ENCODE data around the gene ITPR2.
"Not testable (repeated sequence)": the region's sequence is repeated elsewhere in the genome, so short reads cannot be mapped to it uniquely, and the experiment has no call there.

The ITPR2 gene

DNA sequence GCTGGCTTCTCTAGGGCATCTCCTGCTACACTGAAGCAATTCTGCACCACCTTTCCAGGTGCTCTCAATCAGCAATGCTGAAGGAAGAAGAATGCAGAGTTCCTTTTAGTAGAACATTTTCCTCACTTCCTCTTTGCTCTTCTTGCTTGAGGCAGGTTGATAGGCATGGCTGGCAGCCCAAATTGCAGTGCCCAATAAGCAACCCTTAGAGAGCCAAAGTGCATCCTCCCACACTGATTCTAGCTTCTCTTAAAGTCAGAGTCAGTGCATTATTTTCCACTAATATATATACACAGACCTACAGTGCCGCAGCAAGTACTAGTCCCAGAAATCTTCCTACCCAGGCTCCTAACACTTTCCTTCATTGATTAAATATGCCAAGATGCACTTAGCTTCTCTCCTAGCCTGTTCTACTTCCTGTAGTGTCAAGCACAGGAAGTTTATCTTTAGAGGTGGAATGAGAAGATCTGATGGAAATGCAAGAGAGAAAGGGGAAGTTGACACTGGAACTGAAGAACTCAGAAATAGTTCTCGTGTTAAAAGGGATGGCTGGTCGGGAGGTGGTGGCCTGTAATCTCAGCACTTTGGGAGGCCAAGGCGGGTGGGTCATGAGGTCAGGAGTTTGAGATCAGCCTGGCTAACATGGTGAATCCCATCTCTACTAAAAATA is 504.9 kb downstream of the ITPR2 start:
- DNase-seq = peak; percentile 42 to 71

DNA sequence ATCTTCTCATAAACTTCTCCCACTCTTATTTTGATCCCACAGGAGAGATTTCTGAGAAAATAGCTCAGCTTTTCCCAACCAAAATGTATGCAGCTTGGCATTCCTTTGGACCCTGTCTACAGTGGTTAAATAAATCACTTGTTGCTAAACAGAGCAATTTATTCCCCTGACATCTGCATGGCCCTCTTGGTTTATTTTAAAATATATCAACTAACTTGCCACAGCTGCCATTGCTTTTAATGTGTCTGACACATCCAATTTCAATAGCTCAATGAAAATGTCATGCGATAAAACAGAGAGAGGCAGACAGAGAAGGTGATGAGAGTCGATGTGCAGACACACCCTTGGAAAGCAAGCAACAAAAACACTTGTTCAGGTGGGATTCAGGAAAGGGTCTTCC is 509.3 kb downstream of the ITPR2 start:
- DNase-seq = no peak

DNA sequence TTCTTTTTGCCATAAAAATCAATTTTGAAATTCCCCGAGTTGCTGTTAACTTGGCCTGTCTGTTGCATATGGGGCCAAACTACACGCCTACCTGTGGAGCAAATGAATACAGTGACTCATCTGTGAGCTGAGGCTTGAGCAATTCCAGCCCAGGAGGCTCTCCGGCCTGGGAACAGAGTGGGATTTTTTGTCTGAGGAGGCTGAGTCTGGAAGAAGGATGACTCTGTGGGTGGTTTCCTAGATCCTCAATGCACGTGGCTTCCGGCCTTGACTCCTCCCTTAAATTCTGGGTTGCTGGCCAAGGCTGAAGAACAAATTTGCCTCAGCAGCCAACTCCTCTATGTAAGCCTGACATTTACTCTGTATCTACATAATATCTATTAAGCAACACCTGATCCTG is 513.5 kb downstream of the ITPR2 start:
- DNase-seq = no peak

DNA sequence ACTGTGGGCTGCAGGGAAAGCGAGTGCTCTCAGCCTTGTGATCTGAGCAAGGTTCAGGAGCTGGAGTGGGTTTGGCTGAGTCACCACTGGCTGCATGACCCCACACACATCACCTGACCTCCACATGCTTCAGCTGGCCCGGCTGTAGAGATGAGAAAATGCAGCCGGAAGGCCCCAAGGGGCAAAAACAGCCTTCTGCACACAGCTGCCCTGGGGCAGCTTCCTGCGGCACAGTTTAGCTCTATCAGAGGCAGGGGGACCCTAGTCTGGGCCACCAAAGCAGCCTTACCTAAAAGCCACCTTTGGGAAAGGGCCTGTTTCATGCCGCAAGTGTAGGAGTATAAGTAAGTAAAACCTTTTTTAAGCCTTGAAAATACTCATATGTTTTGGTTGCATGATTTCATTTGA is 514.3 kb downstream of the ITPR2 start:
- DNase-seq = no peak

DNA sequence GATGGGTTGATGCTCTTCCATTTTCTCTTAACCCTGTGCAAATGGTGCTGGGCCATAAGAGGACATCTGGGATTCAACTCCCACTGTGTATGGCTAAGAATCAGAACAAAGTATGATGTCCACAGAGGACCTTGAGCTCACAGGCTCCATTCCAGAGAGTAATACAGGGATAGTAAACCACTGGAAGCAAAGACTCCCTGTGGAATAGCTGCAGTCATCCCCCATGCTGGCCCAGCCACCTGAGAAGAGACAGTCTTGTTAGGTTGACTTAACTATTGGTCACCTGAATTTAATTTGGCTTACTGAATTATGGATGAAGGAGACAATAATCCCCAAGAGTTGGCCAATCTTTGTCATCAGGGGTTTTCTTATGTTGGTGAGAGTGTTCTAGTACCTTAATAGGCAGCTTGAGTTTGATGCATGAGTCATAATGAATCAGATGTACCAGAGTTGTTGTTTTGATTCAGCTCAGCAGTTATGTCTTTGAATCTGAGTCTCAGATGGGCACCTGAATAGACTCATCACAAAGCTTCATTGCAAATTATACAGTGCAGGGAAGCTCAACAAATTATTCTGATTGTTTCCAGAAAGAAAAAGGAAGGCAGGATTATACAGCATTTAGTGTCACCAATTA is 514.9 kb downstream of the ITPR2 start:
- no peak for DNase-seq

DNA sequence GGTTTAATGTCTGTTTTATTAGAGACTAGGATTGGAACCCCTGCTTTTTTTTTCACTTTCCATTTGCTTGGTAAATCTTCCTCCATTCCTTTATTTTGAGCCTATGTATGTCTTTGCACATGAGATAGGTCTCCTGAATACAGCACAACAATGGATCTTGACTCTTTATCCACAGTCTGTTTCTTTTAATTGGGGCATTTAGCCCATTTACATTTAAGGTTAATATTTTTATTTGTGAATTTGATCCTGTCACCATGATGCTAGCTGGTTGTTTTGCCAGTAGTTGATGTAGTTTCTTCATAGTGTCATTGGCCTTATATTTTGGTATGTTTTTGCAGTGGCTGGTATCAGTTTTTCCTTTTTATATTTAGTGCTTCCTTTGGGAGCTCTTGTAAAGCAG is 518.9 kb downstream of the ITPR2 start:
- not testable (repeated sequence) for DNase-seq

DNA sequence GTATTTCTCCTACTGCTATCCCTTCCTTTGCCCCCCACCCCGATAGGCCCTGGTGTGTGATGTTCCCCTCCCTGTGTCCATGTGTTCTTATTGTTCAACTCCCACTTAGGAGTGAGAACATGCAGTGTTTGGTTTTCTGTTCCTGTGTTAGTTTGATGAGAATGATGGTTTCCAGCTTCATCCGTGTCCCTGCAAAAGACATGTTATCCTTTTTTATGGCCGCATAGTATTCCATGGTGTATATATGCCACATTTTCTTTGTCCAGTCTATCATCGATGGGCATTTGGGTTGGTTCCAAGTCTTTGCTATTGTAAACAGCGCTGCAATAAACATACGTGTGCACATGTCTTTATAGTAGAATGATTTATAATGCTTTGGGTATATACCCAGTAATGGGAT is 522.5 kb downstream of the ITPR2 start:
- DNase-seq = not testable (repeated sequence)

DNA sequence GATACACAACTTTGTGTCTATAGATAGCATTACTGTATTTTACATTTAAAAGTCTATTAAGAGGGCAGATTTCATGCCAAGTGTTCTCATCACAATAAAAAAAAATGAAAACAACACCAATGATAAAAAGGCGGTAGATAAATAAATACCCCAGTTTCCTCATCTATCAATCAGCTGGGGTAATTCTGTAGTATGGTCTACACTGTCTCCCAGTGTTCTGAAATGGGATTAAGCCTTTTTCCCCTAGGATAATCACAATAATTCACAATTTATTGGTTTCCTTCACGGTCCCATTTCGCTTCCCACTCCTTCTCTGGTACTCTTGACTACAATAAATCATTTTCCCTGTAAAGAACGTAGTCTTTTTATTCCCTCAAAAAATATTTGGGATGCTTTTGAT is 523.4 kb downstream of the ITPR2 start:
- no peak for DNase-seq

DNA sequence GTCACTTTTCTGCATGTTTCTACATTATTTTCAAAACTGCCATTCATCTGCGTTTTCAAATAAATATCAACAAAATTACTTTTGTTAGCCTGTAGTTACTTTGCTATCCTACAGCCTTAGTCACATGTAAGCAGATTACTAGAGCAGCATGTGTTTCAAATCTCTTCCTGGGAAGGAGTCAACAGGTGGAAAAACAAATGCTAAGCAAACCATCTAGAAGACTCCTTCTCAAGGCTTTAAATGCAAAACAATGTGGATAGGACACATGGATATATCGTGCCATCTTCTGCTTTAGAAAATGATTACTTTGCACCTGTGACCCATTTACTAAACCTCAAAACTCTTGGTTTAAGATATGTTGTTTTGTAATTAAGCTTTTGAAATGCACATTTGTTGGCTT is 528.7 kb downstream of the ITPR2 start:
- no peak for DNase-seq

DNA sequence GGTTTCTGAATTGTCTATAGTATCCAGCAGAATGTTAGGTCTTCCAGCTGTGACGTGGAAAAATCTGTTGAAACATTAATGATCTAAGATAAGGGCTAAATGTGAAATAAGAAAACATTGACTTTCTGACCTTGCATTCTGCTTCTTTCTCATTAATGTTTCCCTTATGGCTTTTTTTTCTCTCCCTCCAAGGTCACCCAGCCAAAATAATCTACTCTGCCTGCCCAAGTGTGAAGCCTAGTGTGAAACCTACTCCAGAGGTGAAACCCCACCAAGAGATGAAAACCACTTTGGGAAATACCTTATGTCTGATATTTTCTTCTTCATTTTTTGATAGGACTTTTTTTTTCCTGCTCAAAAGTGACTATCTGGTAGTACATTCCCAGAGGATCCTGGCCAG is 529.6 kb downstream of the ITPR2 start:
- DNase-seq = no peak

DNA sequence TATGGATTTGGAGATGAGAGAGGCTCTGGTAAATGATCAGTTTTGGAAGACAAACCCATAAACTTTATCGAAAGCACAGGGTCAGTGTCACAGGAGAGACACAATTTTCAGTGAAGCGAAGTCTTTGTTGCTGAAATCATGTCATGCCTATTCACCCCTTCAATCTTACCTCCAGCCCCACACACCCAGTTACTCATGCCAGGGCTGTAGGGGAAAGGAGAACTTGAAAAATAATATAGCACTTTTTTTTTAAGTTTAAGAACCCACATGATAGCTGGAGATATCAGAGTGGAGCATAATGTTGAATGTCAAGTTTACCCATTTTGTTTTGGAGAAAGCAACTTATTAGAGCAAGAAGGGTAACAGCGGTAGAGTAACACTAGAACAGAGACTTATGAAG is 530.2 kb downstream of the ITPR2 start:
- no peak for DNase-seq

DNA sequence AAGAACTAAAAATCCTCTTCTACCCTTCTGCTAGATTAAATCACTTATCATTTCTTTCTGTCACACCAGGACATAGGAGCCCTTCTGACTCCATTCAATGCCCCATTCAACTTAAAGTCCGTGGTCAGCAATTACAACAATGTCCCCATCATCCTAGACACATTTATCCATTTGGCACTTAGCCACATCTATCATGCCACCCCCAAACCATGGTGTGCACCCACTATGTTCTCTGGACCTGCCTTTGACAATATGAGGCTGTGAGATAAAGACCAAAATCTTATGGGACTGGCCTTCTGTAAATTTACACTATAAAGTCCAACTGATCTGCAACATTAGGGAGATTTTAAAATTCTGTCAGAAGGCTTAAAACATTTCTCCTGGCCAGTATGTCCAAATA is 533.2 kb downstream of the ITPR2 start:
- DNase-seq = no peak

DNA sequence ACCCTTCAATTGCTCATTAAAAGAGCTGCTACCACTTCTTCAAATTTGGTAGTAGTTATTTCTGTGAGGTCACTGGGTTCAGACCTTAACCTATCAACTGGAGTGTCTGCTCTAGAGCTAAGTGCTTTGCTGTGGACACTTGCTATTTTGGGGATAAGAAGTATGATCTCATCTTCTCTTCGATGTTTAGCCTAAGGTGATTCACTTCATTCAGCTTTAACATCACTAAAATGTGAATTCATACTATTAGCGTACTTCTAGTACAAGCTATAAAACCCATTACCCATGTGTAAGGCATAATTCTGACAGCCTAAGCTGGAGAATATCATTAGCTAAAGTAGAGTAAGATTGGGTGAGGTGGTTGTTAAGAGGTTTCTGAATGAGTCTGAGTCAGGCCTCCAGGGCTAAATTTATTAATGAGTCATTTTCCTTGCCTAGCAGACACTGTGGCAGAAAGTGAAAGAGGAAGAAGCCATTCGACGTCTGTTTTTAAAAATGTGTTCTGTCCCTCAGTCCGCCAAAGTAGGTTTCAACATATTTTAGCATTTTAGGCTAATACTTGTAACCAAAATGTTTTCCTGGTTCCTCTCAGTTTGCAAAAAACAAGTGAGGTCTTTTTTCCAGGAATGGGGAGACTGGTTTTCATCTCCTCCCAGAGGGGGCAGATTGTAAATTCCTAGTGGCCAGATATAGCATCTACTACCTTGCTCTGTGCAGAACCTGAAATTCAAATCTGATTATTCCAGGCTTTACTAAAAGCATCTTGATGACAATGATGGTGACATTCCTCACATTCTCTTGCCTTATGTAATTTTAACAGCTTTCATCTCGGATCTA is 534.0 kb downstream of the ITPR2 start:
- peak; percentile 81 to 88 for DNase-seq

DNA sequence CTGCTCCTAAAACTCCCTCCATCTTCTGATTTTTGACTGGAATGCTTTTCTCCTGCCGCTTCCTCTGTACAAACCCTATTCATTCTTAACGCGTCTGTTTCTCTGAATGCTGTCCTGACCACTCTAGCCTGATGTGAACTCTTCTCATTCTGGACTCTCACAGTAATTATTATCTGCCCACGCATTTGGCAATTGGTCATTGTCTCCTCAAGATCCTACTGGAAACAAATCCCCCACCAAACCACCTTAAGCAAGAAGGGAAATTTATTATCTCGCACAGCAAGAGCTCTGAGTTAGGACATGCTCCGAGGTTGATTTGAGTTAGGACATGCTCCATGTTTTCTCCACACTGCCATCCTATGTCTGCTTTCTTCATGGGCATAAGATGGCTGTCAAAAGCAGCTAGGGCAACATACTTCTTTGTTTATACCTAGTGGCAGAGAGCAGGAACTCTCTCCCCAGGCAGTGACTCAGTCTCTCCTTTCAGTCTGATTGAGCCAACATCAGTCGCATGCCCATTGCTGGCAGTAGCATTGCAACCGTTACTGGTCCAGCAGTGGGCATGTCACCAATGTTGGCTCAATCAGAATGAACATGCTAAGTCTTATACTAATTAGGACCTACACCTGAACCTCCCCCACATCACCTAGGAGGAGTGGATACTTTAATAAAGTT is 535.5 kb downstream of the ITPR2 start:
- DNase-seq = no peak

DNA sequence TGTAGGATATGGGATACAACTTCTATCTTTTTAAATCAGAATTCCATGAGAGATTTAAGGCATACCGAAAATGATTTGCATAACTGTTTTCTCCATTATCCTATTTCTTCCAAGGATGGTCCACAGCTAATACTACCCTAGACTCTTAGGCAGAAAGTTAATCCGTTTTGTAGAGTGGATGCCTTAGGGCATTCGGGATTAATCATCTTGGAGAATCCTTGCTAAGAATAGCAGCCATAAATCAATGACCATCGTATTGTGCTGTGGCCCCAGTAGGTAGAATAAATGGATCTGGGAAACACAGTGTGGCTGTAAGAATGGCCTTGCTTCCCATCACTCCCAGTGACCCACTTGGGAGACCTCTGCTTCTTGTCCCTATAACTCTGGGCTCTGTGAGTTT is 538.0 kb downstream of the ITPR2 start:
- no peak for DNase-seq

DNA sequence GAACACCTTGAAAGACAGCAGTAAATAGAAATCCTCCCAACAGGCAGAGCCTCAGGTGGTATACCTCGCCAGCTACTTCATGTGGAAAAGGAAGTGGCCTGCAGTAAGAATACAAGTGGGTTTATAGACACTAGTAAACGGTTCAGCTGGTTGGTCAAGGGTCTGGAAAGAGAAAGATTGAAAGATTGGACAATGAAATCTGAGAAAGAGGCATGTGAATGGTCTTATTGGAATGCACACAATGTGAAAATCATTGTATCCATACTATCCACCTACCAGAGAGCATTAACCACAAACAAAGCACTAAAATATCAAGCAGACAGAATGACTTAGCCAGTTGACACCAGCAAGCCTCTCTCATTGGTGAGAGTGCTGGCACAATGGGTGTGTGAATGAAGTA is 539.4 kb downstream of the ITPR2 start:
- no peak for DNase-seq

DNA sequence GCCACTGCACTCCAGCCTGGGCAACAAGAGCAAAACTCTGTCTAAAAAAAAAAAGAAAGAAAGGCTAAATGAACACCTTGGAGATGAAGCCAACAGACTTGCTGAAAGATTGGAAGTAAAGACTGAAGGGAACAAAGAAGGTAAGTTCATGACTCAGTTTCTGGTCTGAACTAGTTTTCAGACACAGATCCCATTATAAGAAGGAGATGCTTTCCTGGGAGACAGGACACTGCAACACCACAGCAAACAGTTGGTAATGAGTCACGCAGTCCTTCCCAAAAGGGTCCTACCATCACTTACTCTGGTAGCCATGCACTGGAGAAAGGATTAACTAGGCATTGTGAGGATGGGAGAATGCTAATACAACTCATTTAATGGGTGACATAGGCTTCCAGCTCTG is 540.4 kb downstream of the ITPR2 start:
- DNase-seq = no peak

DNA sequence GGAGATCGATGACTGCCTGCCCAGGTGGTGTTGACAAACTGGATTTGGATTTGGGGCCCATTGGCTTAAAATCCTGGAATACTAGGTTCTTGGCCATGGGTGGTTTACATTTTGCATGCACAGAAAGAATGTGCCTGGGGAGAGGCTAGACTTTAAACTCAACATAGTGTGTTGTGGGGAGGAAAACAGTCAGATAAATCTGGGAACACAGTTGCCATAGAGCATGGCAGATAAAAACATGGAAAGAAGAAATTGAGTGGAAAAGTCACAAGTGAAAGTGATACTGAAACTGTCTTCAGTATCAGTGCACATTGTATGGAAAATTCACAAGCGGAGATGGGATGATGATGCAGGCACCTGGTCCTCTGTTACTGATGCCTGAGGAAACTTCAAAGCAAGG is 542.4 kb downstream of the ITPR2 start:
- DNase-seq = no peak

DNA sequence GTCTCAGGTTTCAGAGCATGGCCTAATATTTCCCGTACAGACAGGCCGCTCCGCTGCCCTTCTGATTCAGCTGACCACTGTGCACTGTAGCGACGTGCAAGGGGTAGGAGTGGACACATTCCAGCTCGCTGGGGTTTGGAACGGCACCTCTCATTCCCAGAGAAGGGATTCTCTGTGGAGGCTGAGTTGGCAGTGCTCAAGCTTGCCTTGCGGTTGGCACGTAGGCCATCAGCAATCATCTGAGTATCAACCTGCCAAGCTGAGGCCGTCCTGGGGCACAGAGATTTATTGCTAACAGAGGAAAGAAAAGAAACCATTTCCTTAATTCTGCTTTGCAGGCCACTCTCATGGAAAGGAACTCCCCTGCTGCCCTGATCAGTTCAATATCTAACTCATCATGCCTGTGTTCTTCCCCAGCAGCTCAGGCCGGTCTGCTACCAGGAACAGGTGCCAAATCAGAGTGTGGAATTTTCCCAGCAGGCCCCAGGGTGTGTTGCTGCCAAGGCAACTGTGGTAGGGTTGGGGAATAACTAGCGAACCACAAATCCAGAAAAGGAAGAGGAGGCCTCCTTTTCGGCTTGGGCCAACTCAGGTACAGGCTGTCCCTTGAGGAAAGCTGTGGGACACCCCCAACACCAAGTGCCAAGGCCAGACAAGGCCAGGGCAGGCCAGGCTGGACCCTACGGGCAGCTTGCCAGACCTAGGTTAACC is 545.2 kb downstream of the ITPR2 start:
- no peak for DNase-seq
